ENCODE data around the gene KIAA0753.

DNA sequence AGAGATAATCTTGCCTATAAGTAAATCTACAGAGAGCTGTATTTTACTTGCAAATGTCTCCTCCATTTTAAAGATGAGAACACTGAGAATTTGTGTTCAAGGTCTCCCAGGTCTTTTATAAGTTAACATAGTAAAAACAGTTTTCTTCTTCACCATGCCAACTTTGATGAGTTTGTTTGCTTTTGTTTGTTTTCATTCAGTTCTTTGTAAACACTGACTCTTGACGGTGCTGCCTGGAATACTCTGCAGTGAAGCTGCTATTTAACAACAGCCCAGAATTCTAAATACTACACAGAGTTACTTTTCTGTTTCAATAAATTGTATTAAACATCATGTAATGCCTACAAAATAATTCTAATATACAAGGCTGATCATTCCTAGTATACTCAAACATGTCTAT, 42.8 kb downstream of the KIAA0753 start:
- TF ChIP-seq POLR2A (IDR thresholded peaks at IDR 0.05), result no peak
- TF ChIP-seq, protein P1, sequence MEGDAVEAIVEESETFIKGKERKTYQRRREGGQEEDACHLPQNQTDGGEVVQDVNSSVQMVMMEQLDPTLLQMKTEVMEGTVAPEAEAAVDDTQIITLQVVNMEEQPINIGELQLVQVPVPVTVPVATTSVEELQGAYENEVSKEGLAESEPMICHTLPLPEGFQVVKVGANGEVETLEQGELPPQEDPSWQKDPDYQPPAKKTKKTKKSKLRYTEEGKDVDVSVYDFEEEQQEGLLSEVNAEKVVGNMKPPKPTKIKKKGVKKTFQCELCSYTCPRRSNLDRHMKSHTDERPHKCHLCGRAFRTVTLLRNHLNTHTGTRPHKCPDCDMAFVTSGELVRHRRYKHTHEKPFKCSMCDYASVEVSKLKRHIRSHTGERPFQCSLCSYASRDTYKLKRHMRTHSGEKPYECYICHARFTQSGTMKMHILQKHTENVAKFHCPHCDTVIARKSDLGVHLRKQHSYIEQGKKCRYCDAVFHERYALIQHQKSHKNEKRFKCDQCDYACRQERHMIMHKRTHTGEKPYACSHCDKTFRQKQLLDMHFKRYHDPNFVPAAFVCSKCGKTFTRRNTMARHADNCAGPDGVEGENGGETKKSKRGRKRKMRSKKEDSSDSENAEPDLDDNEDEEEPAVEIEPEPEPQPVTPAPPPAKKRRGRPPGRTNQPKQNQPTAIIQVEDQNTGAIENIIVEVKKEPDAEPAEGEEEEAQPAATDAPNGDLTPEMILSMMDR (IDR thresholded peaks at IDR 0.05), result no peak
